ENCODE measurements around the gene HOMER2. TPM values are rescaled to one million over a fixed set of nuclear protein-coding genes. Genes with fewer than 3 reads are reported as not detected.

HOMER2 gene
- total and polyA plus RNA-seq, 2 of the 13 experiments (the other 11 are each of a cell fraction or from before 2014, with no cell fraction given): 12.9 to 14.1 TPM

GRCh38 chr15:82985688-82986441 is 33.3 kb upstream of the HOMER2 start, which contains the start of gene RAMAC (continued):
- TF ChIP-seq ZBTB7B (CRISPR knock-in tag; IDR thresholded peaks at IDR 0.05) (no peak), ZNF207 (IDR thresholded peaks at IDR 0.05; ENCODE audit: borderline replicate concordance) (no peak), ZEB1 (IDR thresholded peaks at IDR 0.05; ENCODE audit: insufficient replicate concordance, low read depth) (no peak), FOXP1 (IDR thresholded peaks at IDR 0.05) (no peak), FOXP1 (CRISPR knock-in tag; IDR thresholded peaks at IDR 0.05) (no peak), NFKBIZ (CRISPR knock-in tag; IDR thresholded peaks at IDR 0.05) (peak; percentile 79), NFE2L1 (CRISPR knock-in tag; IDR thresholded peaks at IDR 0.05; ENCODE audit: borderline replicate concordance) (peak; percentile 67; the same call in 1 of the 2 replicates), ZNF3 (CRISPR knock-in tag; IDR thresholded peaks at IDR 0.05) (no peak), ZNF234 (CRISPR knock-in tag; conservative IDR thresholded peaks at IDR 0.05) (no peak), ZNF124 (CRISPR knock-in tag; IDR thresholded peaks at IDR 0.05) (peak; percentile 73; the same call in 1 of the 2 replicates), ZNF792 (CRISPR knock-in tag; IDR thresholded peaks at IDR 0.05) (peak; percentile 81), DR1 (CRISPR knock-in tag; IDR thresholded peaks at IDR 0.05) (peak; percentile 61; the same call in 1 of the 2 replicates), HOXD1 (CRISPR knock-in tag; IDR thresholded peaks at IDR 0.05) (no peak), MAFF (IDR thresholded peaks at IDR 0.05; ENCODE audit: low read depth, low read length) (no peak), ZBTB33 (CRISPR knock-in tag; IDR thresholded peaks at IDR 0.05) (peak; percentile 16; the same call in 1 of the 2 replicates), CHD2 (IDR thresholded peaks at IDR 0.05; ENCODE audit: low read depth, low read length) (peak; percentile 92), ZNF570 (CRISPR knock-in tag; IDR thresholded peaks at IDR 0.05; ENCODE audit: borderline replicate concordance) (0 out of 2 replicates have a peak, but pooled peaks have one; percentile 85), ONECUT2 (CRISPR knock-in tag; IDR thresholded peaks at IDR 0.05) (peak; percentile 38; the same call in 1 of the 2 replicates), ZSCAN29 (CRISPR knock-in tag; conservative IDR thresholded peaks at IDR 0.05) (no peak)
- TF ChIP-seq, protein P1, sequence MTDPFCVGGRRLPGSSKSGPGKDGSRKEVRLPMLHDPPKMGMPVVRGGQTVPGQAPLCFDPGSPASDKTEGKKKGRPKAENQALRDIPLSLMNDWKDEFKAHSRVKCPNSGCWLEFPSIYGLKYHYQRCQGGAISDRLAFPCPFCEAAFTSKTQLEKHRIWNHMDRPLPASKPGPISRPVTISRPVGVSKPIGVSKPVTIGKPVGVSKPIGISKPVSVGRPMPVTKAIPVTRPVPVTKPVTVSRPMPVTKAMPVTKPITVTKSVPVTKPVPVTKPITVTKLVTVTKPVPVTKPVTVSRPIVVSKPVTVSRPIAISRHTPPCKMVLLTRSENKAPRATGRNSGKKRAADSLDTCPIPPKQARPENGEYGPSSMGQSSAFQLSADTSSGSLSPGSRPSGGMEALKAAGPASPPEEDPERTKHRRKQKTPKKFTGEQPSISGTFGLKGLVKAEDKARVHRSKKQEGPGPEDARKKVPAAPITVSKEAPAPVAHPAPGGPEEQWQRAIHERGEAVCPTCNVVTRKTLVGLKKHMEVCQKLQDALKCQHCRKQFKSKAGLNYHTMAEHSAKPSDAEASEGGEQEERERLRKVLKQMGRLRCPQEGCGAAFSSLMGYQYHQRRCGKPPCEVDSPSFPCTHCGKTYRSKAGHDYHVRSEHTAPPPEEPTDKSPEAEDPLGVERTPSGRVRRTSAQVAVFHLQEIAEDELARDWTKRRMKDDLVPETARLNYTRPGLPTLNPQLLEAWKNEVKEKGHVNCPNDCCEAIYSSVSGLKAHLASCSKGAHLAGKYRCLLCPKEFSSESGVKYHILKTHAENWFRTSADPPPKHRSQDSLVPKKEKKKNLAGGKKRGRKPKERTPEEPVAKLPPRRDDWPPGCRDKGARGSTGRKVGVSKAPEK (CRISPR knock-in tag; IDR thresholded peaks at IDR 0.05; ENCODE audit: borderline replicate concordance): no peak
- TF ChIP-seq, protein P2, sequence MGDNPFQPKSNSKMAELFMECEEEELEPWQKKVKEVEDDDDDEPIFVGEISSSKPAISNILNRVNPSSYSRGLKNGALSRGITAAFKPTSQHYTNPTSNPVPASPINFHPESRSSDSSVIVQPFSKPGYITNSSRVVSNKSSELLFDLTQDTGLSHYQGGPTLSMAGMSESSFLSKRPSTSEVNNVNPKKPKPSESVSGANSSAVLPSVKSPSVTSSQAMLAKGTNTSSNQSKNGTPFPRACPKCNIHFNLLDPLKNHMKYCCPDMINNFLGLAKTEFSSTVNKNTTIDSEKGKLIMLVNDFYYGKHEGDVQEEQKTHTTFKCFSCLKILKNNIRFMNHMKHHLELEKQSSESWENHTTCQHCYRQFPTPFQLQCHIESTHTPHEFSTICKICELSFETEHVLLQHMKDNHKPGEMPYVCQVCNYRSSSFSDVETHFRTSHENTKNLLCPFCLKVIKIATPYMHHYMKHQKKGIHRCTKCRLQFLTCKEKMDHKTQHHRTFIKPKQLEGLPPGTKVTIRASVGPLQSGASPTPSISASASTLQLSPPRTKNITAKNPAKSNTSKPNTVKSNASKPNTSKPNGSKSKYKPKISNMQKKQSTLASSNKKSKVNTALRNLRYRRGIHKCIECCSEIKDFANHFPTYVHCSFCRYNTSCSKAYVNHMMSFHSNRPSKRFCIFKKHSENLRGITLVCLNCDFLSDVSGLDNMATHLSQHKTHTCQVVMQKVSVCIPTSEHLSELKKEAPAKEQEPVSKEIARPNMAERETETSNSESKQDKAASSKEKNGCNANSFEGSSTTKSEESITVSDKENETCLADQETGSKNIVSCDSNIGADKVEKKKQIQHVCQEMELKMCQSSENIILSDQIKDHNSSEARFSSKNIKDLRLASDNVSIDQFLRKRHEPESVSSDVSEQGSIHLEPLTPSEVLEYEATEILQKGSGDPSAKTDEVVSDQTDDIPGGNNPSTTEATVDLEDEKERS (CRISPR knock-in tag; IDR thresholded peaks at IDR 0.05): peak; percentile 63; the same call in 1 of the 2 replicates
